ENCODE measurements around the gene AACS. TPM values are rescaled to one million over a fixed set of nuclear protein-coding genes. Genes with fewer than 3 reads are reported as not detected.

Gene AACS
- total RNA-seq, 1 experiment from 2014 or later = 52.8 TPM

DNA sequence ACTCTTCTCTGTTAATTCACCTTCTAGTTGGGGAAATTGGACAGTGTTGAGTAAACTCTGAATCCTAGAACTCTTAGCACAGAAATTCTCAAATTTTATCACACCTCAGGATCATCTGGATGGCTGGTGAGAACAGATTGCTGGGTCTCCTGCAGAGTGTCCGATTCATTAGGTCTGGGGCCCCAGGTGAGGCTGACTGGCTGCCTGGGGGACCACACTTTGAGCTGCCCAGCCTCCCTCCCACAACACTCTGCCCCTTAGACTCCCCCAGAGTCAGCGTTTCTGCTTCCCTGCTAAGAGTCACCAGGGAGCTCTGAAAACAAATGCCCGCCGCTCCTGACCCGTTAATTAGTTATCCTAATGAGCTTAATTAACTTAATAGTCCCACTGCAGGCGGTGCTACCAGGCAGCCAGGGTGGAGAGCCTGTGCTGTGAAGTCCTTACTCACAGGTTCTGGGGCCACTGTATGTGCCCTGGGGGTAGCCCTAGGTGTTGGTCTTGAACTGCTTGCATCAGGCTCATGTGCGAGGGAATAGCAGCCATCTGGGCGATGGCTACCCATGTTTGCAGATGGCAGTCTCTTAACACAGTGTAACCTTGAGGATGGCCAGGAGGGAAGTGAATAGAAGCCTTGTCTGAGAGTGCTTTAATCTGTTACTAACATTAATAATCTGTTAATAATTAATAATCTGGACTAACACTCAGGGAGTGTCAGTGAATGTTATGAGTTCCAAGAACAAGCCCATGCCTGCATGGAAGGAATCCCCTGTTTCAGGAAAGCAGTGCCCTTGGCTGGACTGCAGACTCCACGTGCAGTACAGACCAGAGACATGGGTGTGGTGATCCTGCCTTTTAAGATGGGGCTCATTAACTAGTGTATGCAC lies 35.6 kb downstream of the AACS start:
- no peak for TF ChIP-seq CTCF (IDR thresholded peaks at IDR 0.05; ENCODE audit: unreplicated experiment)
- POLR2A ChIA-PET = no interaction called here
- Mint-ChIP-seq H3K4me1 (ENCODE audit: insufficient read depth, unreplicated experiment) (peaks cover 6% of the 10 kb centered on the region), H3K27me3 (ENCODE audit: insufficient read depth, unreplicated experiment) (no peaks in the 10 kb centered on the region), H3K27ac (ENCODE audit: low read depth, unreplicated experiment) (no peak overlapping the region), H3K9me3 (ENCODE audit: unreplicated experiment) (no peaks in the 10 kb centered on the region), H3K4me3 (ENCODE audit: unreplicated experiment) (no peak overlapping the region), H3K36me3 (ENCODE audit: insufficient read depth, unreplicated experiment) (peaks cover 40% of the 10 kb centered on the region)
- CTCF ChIA-PET = interaction anchor here (0.5 kb wide), 1 partner anchor 16 kb away, joined by 3 read pairs; no protein-coding TSS in a partner anchor
- no TSS peak for BruUV-seq (replicated peaks)
- intact Hi-C loops (cut with micrococcal nuclease) = no loop called here
- DNase-seq (ENCODE audit: unreplicated experiment) = no peak

DNA sequence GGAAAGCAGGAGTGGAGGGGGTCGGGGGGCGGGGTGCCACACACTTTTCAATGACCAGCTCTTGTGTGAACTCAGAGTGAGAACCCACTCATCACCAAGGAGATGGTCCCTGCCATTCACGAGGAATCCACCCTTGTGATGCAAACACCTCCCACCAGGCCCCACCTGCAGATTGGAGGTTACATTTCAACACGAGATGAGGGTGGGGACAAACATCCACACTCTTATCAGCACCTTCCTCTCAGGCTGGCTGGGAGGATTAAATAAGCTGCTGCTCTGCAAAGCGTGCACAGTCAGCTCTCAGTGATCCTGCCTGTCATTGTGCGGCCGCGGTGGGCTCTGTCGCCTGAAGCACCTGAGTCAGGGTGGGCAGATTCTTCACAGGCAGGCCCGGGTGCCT lies 39.7 kb downstream of the AACS start:
- CTCF ChIA-PET = interaction anchor here (0.7 kb wide), 2 partner anchors 14 to 425 kb away, joined by 3 read pairs; no protein-coding TSS in a partner anchor
- Mint-ChIP-seq H3K4me1 (ENCODE audit: insufficient read depth, unreplicated experiment) (no peaks in the 10 kb centered on the region), H3K27me3 (ENCODE audit: insufficient read depth, unreplicated experiment) (no peaks in the 10 kb centered on the region), H3K36me3 (ENCODE audit: insufficient read depth, unreplicated experiment) (peaks cover 77% of the 10 kb centered on the region), H3K9me3 (ENCODE audit: unreplicated experiment) (no peaks in the 10 kb centered on the region), H3K27ac (ENCODE audit: low read depth, unreplicated experiment) (no peak overlapping the region), H3K4me3 (ENCODE audit: unreplicated experiment) (no peak overlapping the region)
- BruUV-seq (replicated peaks) = no TSS peak
- intact Hi-C loops (cut with micrococcal nuclease) = no loop called here
- POLR2A ChIA-PET = no interaction called here
- no peak for DNase-seq (ENCODE audit: unreplicated experiment)
- TF ChIP-seq CTCF (IDR thresholded peaks at IDR 0.05; ENCODE audit: unreplicated experiment) = no peak

GRCh38 chr12:125105600-125105999 lies 40.4 kb downstream of the AACS start:
- H3K27me3 Mint-ChIP-seq (ENCODE audit: insufficient read depth, unreplicated experiment) = no peaks in the 10 kb centered on the region
- no peak for TF ChIP-seq CTCF (IDR thresholded peaks at IDR 0.05; ENCODE audit: unreplicated experiment)
- DNase-seq (ENCODE audit: unreplicated experiment) = no peak
- intact Hi-C loops (cut with micrococcal nuclease) = no loop called here
- ChIA-PET POLR2A (no interaction called here), CTCF (no interaction called here)
- H3K27ac Mint-ChIP-seq (ENCODE audit: low read depth, unreplicated experiment) = no peak overlapping the region
- BruUV-seq (replicated peaks) = no TSS peak
- no peaks in the 10 kb centered on the region for H3K9me3 Mint-ChIP-seq (ENCODE audit: unreplicated experiment)
- peaks cover 83% of the 10 kb centered on the region for H3K36me3 Mint-ChIP-seq (ENCODE audit: insufficient read depth, unreplicated experiment)
- H3K4me1 Mint-ChIP-seq (ENCODE audit: insufficient read depth, unreplicated experiment) = peaks cover 6% of the 10 kb centered on the region
- H3K4me3 Mint-ChIP-seq (ENCODE audit: unreplicated experiment) = no peak overlapping the region

DNA sequence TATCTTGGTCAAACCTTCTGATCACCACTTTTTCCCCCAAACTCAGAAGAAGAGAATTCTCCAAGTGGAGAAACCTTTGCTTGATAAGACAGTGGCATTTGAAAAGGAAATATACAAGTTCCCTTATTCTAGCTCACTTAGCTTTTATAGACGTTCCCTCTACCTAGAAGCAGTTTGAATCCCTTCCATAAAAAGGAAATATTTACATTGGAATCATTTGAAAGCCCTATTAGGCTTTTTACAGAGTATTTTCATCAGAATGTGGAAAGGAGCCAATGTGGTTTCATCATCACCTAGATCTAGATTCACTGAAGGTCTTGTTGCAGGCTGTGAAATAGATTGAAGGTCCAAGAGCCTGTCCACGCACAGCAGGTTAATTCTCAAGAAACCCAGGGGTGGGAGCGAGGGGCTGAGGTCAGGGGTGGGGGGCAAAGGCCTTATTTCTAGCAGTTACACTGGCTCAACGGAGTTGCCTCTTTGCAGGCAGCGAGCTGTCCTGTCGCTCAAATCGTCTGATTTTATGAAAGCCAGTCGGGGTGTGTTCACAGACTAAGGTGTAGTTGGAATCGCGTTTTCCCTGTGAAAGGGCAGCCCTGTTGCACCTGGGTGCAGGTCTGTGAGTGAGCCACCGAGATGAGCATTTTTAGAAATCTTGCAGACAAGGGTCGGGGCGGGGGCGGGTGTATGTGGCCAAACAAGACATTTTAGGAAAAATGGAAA lies 45.6 kb downstream of the AACS start:
- Mint-ChIP-seq H3K36me3 (ENCODE audit: insufficient read depth, unreplicated experiment) (peaks cover 88% of the 10 kb centered on the region), H3K9me3 (ENCODE audit: unreplicated experiment) (no peaks in the 10 kb centered on the region), H3K27ac (ENCODE audit: low read depth, unreplicated experiment) (peak overlapping the region; percentile 65), H3K4me1 (ENCODE audit: insufficient read depth, unreplicated experiment) (peaks cover 10% of the 10 kb centered on the region), H3K27me3 (ENCODE audit: insufficient read depth, unreplicated experiment) (no peaks in the 10 kb centered on the region), H3K4me3 (ENCODE audit: unreplicated experiment) (no peak overlapping the region)
- peak; percentile 61 for DNase-seq (ENCODE audit: unreplicated experiment)
- no peak for TF ChIP-seq CTCF (IDR thresholded peaks at IDR 0.05; ENCODE audit: unreplicated experiment)
- BruUV-seq (replicated peaks) = no TSS peak
- CTCF ChIA-PET = interaction anchor here (0.9 kb wide), 2 partner anchors 15 to 31 kb away, joined by 3 to 4 read pairs; no protein-coding TSS in a partner anchor
- POLR2A ChIA-PET = no interaction called here
- intact Hi-C loops (cut with micrococcal nuclease) = no loop called here
